ENCODE results near the gene PSMB9. TPM values are rescaled to one million over a fixed set of nuclear protein-coding genes. Genes with fewer than 3 reads are reported as not detected.

PSMB9 gene
- total and polyA plus RNA-seq, 12 donors: 13.4 to 69.8 (median 40.4) TPM

DNA sequence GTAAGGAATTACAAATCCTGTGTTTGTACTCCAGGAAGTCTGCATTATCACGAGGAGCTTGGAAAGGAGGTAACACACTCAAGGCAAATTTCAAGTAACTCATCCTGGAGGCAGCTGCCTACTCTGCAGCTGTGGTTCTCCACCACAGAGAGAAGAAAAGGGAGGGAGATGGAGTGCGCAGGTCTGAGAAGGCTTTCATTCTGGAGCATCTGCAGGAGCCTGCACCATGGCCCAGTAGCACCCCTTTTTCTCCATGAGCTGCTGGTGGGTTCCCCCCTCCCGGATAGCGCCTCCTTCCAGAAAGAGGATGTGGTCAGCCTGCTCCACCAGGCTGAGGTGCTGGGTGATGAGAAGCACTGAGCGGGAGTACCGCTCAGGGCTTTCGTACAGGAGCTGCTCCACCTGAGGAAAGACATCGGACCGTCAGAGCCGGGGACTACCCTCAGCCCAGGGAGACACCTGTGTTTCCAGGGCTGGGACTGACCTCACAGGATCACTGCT is 8.6 kb upstream of the PSMB9 start:
- Histone ChIP-seq H3K9me3 (replicated peaks in 1 of 3) (no peaks in the 10 kb centered on the region), H3K4me1 (replicated peaks in 1 of 2) (peaks cover 6 to 25% of the 10 kb centered on the region in 2 donors), H3K27me3 (no peaks in the 10 kb centered on the region), H3K27ac (peak overlapping the region in 2 of 5 donors; percentile 95 to 98), H3K4me3 (peak overlapping the region in 1 of 4 donors; percentile 79), H3K36me3 (replicated peaks in 1 of 2) (peaks cover 0 to 74% of the 10 kb centered on the region in 2 donors)
- intact Hi-C loops (cut with DNase I): no loop called here
- 65 to 72% (median 69%) methylated on average over 6 to 10 of the region's 10 CpGs for WGBS, 4 donors
- peak in 2 of 7 donors; percentile 22 to 33 for DNase-seq
- TF ChIP-seq POLR2A (IDR thresholded peaks at IDR 0.05): no peak
- TF ChIP-seq, protein P1, sequence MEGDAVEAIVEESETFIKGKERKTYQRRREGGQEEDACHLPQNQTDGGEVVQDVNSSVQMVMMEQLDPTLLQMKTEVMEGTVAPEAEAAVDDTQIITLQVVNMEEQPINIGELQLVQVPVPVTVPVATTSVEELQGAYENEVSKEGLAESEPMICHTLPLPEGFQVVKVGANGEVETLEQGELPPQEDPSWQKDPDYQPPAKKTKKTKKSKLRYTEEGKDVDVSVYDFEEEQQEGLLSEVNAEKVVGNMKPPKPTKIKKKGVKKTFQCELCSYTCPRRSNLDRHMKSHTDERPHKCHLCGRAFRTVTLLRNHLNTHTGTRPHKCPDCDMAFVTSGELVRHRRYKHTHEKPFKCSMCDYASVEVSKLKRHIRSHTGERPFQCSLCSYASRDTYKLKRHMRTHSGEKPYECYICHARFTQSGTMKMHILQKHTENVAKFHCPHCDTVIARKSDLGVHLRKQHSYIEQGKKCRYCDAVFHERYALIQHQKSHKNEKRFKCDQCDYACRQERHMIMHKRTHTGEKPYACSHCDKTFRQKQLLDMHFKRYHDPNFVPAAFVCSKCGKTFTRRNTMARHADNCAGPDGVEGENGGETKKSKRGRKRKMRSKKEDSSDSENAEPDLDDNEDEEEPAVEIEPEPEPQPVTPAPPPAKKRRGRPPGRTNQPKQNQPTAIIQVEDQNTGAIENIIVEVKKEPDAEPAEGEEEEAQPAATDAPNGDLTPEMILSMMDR (IDR thresholded peaks at IDR 0.05): no peak

DNA sequence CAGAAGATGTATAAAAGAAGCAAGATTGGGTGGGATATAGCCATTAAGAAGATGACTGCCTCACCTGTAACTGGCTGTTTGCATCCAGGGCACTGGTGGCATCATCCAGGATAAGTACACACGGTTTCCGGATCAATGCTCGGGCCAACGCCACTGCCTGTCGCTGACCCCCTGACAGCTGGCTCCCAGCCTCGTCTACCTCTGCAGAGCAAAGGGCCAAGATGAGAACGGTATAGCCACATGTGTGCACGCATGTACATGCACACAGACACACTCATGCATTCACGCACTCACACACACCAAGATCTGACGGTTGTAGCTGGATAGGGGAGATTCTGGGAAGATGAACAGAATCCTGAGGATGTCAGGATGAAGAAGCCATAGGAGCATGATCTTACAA is 7.0 kb upstream of the PSMB9 start:
- H3K36me3 ChIP-seq (replicated peaks in 1 of 2): peaks cover 0 to 73% of the 10 kb centered on the region in 2 donors
- DNase-seq: no peak
- 86 to 92% (median 91%) methylated on average over 8 to 10 of the region's 10 CpGs for WGBS, 4 donors
- no peak overlapping the region for H3K4me3 ChIP-seq
- no peaks in the 10 kb centered on the region for H3K9me3 ChIP-seq (replicated peaks in 1 of 3)
- H3K27me3 ChIP-seq: no peaks in the 10 kb centered on the region
- peaks cover 9 to 29% of the 10 kb centered on the region in 2 donors for H3K4me1 ChIP-seq (replicated peaks in 1 of 2)
- no peak overlapping the region for H3K27ac ChIP-seq
- TF ChIP-seq, protein P1 (IDR thresholded peaks at IDR 0.05): no peak
- no peak for TF ChIP-seq POLR2A (IDR thresholded peaks at IDR 0.05)
- intact Hi-C loops (cut with DNase I): no loop called here

DNA sequence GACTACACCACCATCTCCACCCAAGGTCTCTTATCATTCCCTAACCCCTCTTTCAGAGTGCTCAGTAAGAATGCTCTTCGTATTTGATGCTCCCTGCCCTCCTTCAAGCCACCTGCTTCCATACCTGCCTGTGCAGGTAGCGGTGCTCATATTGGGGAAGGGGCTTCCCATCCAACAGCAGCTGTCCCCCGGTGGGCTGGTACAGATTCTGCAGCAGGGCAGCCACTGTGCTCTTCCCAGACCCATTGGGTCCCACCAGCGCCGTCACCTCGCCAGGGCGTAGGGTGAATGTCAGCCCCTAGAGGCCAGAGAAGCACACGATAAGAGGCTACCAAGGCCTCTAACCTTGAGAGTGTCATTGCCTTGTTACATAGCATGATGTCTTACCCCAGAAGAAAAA is 6.2 kb upstream of the PSMB9 start:
- Histone ChIP-seq H3K27ac (no peak overlapping the region), H3K4me1 (replicated peaks in 1 of 2) (peaks cover 17 to 26% of the 10 kb centered on the region in 2 donors), H3K27me3 (no peaks in the 10 kb centered on the region), H3K9me3 (replicated peaks in 1 of 3) (no peaks in the 10 kb centered on the region), H3K36me3 (replicated peaks in 1 of 2) (peaks cover 0 to 66% of the 10 kb centered on the region in 2 donors), H3K4me3 (no peak overlapping the region)
- 78 to 92% (median 87%) methylated on average over 4 to 8 of the region's 8 CpGs for WGBS, 4 donors
- no peak for TF ChIP-seq POLR2A (IDR thresholded peaks at IDR 0.05)
- TF ChIP-seq, protein P1 (IDR thresholded peaks at IDR 0.05): no peak
- DNase-seq: no peak
- intact Hi-C loops (cut with DNase I): no loop called here

DNA sequence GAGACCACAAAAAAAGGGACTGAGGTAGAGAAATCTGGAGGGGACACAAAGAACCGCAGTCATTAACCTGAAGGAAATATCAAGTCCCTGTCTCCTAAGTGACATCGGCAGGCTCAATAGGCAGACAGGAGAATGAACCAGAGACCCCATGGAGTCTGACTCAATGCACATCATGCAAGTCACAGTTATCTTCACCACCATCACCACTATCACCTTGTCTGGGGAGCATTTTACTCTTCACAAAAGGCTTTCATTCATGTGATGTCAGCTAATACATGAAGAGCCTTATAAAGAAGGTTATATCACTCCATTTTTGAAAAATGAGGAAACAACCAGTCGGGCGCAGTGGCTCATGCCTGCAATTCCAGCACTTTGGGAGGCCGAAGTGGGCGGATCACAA is 4.9 kb upstream of the PSMB9 start:
- Histone ChIP-seq H3K27me3 (no peaks in the 10 kb centered on the region), H3K27ac (no peak overlapping the region), H3K9me3 (replicated peaks in 1 of 3) (no peaks in the 10 kb centered on the region), H3K4me1 (replicated peaks in 1 of 2) (peaks cover 11 to 20% of the 10 kb centered on the region in 2 donors), H3K4me3 (no peak overlapping the region), H3K36me3 (replicated peaks in 1 of 2) (peaks cover 0 to 66% of the 10 kb centered on the region in 2 donors)
- 75 to 78% (median 77%) methylated on average over 6 of the region's 6 CpGs for WGBS, 4 donors
- TF ChIP-seq, protein P1 (IDR thresholded peaks at IDR 0.05): no peak
- TF ChIP-seq POLR2A (IDR thresholded peaks at IDR 0.05): no peak
- DNase-seq: no peak
- intact Hi-C loops (cut with DNase I): no loop called here
